BJ (cell line): ENCODE data around the gene ZNF737. TPM values are rescaled to one million over a fixed set of nuclear protein-coding genes. Genes with fewer than 3 reads are reported as not detected.
A peak's percentile ranks its signal among the peaks of the same experiment; 100 is the strongest.
"Not testable (repeated sequence)": the region's sequence is repeated elsewhere in the genome, so short reads cannot be mapped to it uniquely, and the experiment has no call there.

ENCODE experiments used
- CTCF ChIA-PET: fragments of 350-600 bp; formaldehyde crosslinking; extraction: SDS; loops from one replicate; lab custom pipeline; 2021; ENCODE audit warnings: antibody characterized with exemption, inconsistent platforms; lab: Yijun Ruan, JAX
- POLR2A ChIA-PET: fragments of 300-600 bp; sonication (Branson Sonifier 250); formaldehyde crosslinking; extraction: SDS; loops from one replicate; lab custom pipeline; 2021; ENCODE audit warnings: antibody characterized with exemption; lab: Charles Lee
- DNase-seq: peaks from one replicate; pipeline ENCODE4 v3.0.0-alpha.2; 2011; ENCODE audit warnings: low read depth
- H3K27me3 ChIP-seq: 2 replicates; pipeline ENCODE4 v1.6.0; 2011; ENCODE audit warnings: low read length; ENCODE audit not compliant: control insufficient read depth, insufficient read depth
- H3K36me3 ChIP-seq: 2 replicates; pipeline ENCODE4 v1.5.1; 2011; ENCODE audit warnings: low read length; ENCODE audit not compliant: control insufficient read depth, insufficient read depth
- H3K4me3 ChIP-seq: 2 replicates; pipeline ENCODE4 v1.5.1; 2011; ENCODE audit warnings: low read depth, mild to moderate bottlenecking, control low read depth, low read length
- polyA minus RNA-seq: library from RNA; depleted of rRNA, polyadenylated mRNA; stranded (reverse); fragments of >200 nt; gene quantifications from 2 replicates; pipeline ENCODE4 v1.2.3, GENCODE V29; 2011; rRNA and poly(A)+ RNA removed
- polyA plus RNA-seq: library from polyadenylated mRNA; depleted of rRNA; stranded (reverse); fragments of >200 nt; gene quantifications from 2 replicates; pipeline ENCODE4 v1.2.3, GENCODE V29; 2011; rRNA removed
- TF ChIP-seq, protein P1 (sequence below): IDR thresholded peaks from 2 replicates; pipeline ENCODE4 v1.5.1; 2011; ENCODE audit warnings: low read depth, mild to moderate bottlenecking, control low read depth, inconsistent platforms, low read length, moderate library complexity; ENCODE audit not compliant: insufficient read depth

The ZNF737 gene
- polyA plus RNA-seq (3.4 and 5.0 TPM in 2 replicates), polyA minus RNA-seq (2.4 and 5.5 TPM in 2 replicates)

DNA sequence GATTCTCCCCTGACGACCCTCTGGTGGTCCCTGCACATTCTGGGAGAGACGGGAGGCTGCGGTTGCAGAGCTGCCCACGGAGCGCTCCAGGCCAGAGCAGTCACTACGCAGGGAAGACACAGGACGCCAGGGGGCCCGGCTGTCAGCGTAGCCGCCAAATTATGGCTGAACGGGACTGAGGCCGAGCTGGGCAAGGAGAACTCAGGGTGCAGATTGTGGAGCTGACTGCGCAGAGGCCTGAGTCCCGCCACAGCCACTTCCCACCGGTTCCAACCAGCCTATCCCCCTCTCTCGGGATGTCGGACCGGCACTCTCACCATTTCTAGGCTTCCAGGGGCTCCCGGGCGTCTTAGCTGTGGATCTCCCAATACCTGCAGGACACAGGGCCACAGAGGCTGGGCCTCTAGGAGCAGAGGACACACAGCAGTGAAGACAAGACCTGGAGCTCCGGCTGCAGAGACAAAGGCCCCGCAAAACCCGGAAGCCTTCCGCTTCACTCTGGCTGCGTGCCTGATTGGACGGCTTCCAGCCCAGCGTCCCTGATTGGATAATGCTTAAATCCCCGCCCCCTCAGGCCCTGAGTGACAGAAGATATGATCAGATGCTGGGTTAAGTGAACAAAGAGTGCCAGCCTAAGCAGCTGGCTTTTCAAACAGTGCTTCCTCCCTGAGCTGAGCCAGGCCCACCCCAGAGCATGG, at the start of gene ZNF737:
Gene ZNF737 (minus strand): TSS at position 461 of the 698 bp plus-strand sequence. CDS start 141 bp downstream, at position 320.
- CTCF ChIA-PET: interaction anchor here (0.6 to 0.7 kb wide), 2 partner anchors 11 to 37 kb away, joined by 4 to 6 read pairs; no protein-coding TSS in a partner anchor
- DNase-seq: peak; percentile 64
- no peaks in the 10 kb centered on the region; the same call in none of the 2 replicates for H3K36me3 ChIP-seq
- POLR2A ChIA-PET: no interaction called here
- H3K4me3 ChIP-seq: peak within 1 kb of the TSS; percentile 64
- TF ChIP-seq, protein P1, sequence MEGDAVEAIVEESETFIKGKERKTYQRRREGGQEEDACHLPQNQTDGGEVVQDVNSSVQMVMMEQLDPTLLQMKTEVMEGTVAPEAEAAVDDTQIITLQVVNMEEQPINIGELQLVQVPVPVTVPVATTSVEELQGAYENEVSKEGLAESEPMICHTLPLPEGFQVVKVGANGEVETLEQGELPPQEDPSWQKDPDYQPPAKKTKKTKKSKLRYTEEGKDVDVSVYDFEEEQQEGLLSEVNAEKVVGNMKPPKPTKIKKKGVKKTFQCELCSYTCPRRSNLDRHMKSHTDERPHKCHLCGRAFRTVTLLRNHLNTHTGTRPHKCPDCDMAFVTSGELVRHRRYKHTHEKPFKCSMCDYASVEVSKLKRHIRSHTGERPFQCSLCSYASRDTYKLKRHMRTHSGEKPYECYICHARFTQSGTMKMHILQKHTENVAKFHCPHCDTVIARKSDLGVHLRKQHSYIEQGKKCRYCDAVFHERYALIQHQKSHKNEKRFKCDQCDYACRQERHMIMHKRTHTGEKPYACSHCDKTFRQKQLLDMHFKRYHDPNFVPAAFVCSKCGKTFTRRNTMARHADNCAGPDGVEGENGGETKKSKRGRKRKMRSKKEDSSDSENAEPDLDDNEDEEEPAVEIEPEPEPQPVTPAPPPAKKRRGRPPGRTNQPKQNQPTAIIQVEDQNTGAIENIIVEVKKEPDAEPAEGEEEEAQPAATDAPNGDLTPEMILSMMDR: peak; percentile 56
- H3K27me3 ChIP-seq: no peaks in the 10 kb centered on the region

DNA sequence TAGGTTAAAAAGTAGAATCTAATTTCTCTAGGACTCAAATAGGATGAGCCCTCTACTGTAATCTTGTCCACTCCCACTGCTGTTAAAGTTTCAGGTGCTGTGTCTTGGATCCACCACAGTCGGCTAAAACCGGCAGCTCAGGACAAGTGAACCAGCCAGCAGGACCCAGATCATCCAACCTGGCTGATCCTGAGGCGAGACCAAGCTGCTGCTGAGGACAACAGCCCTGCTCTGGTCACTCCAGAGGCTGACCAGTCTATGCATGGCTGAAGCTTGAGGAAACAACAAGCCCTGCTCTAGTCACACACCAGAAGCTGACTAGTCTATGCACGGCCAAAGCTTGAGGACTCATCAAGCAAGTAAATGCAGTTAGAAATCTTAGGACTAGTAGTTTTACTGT, 49.4 kb upstream of the ZNF737 start:
- CTCF ChIA-PET, H3K36me3 ChIP-seq, POLR2A ChIA-PET, DNase-seq, H3K27me3 ChIP-seq, H3K4me3 ChIP-seq: not testable (repeated sequence)

- ChIA-PET POLR2A (no interaction called here), CTCF (no interaction called here)
- Histone ChIP-seq H3K36me3 (no peaks in the 10 kb centered on the region), H3K4me3 (no peak overlapping the region), H3K27me3 (no peaks in the 10 kb centered on the region)
- TF ChIP-seq, protein P1: no peak
- DNase-seq: no peak
Measured at GRCh38 chr19:20612711-20613316, 47.2 kb upstream of the ZNF737 start.

DNA sequence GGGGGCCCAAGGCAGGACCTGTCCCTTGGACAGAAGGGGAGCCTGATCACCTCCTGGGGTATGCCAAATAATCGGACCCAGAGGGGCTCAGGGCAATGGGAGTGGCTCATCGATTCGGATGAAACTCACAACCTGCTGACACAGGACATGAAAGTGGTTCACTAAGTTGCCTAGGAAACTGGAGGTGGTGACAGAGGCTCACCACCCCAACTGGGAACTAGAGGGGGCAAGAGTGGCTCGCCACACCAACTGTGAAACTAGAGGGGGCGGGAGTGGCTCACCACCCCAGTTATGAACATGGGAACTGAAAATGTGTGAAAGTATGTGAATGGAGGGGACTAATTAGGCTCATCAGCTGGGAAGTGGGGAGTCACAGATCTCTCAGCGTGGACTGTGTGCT, 46.3 kb upstream of the ZNF737 start:
- H3K36me3 ChIP-seq: no peaks in the 10 kb centered on the region
- TF ChIP-seq, protein P1: no peak
- DNase-seq: no peak
- H3K27me3 ChIP-seq: no peaks in the 10 kb centered on the region
- CTCF ChIA-PET: no interaction called here
- POLR2A ChIA-PET: no interaction called here
- no peak overlapping the region for H3K4me3 ChIP-seq

- Histone ChIP-seq H3K4me3 (no peak overlapping the region), H3K36me3 (no peaks in the 10 kb centered on the region), H3K27me3 (no peaks in the 10 kb centered on the region)
- no peak for DNase-seq
- CTCF ChIA-PET: no interaction called here
- POLR2A ChIA-PET: no interaction called here
- TF ChIP-seq, protein P1: no peak
Measured at GRCh38 chr19:20607943-20608342, 42.4 kb upstream of the ZNF737 start.
